GM06990 (cell line): ENCODE data around the gene HLA-DMA.

Source experiments
- DNase-seq: peaks from one replicate; pipeline ENCODE4 v3.0.0-alpha.2; 2011; ENCODE audit not compliant: insufficient read length; ENCODE audit errors: extremely low read depth
- H3K27me3 ChIP-seq: replicated peaks from 2 replicates; pipeline ENCODE4 v1.6.0; 2011; ENCODE audit warnings: low read length; ENCODE audit not compliant: control insufficient read depth, insufficient read depth
- H3K36me3 ChIP-seq: 2 replicates; pipeline ENCODE4 v1.5.1; 2011; ENCODE audit warnings: low read length; ENCODE audit not compliant: control insufficient read depth, insufficient read depth
- H3K4me3 ChIP-seq: replicated peaks from 2 replicates; pipeline ENCODE4 v1.5.1; 2011; ENCODE audit warnings: low read depth, mild to moderate bottlenecking, control low read depth, low read length
- CTCF ChIP-seq: IDR thresholded peaks from 2 replicates; pipeline ENCODE4 v1.5.1; 2011; ENCODE audit warnings: low read length, control low read depth, mild to moderate bottlenecking, inconsistent platforms; ENCODE audit not compliant: insufficient read depth, poor library complexity, severe bottlenecking

Gene HLA-DMA

GRCh38 chr6:32952817-32953739, at the start of gene HLA-DMA:
TSS of gene HLA-DMA (minus strand) at chr6:32953097. CDS start at chr6:32953036, 61 bp downstream.
- TF ChIP-seq CTCF, result peak; percentile 70
- H3K27me3 ChIP-seq, result no peaks in the 10 kb centered on the region
- peak within 1 kb of the TSS; percentile 79 for H3K4me3 ChIP-seq
- peak; percentile 87 for DNase-seq
- peaks cover 8% of the 10 kb centered on the region for H3K36me3 ChIP-seq

GRCh38 chr6:33001685-33002084, 48.8 kb upstream of the HLA-DMA start:
- TF ChIP-seq CTCF, result no peak
- no peak overlapping the region for H3K4me3 ChIP-seq
- DNase-seq, result no peak
- H3K27me3 ChIP-seq, result no peaks in the 10 kb centered on the region
- peaks cover 7% of the 10 kb centered on the region for H3K36me3 ChIP-seq

GRCh38 chr6:33000055-33000454, 47.2 kb upstream of the HLA-DMA start:
- DNase-seq, result no peak
- Histone ChIP-seq H3K4me3 (no peak overlapping the region), H3K27me3 (no peaks in the 10 kb centered on the region), H3K36me3 (no peaks in the 10 kb centered on the region)
- TF ChIP-seq CTCF, result peak; percentile 44

GRCh38 chr6:32995448-32995847, 42.6 kb upstream of the HLA-DMA start:
- Histone ChIP-seq H3K36me3 (no peaks in the 10 kb centered on the region), H3K4me3 (no peak overlapping the region), H3K27me3 (no peaks in the 10 kb centered on the region)
- no peak for TF ChIP-seq CTCF
- DNase-seq, result no peak

GRCh38 chr6:32993363-32993973, 40.6 kb upstream of the HLA-DMA start:
- no peak for TF ChIP-seq CTCF
- H3K27me3 ChIP-seq, result no peaks in the 10 kb centered on the region
- DNase-seq, result no peak
- no peaks in the 10 kb centered on the region for H3K36me3 ChIP-seq
- H3K4me3 ChIP-seq, result no peak overlapping the region
